Hematopoietic multipotent progenitor cell treated with erythropoietin and hydrocortisone succinate and interleukin-3 and kit ligand, for 8 days (in vitro differentiated cells): ENCODE results near the gene MYLK3.

Source experiments
- DNase-seq: peaks from one replicate; pipeline ENCODE4 v3.0.0-alpha.2; 2015

Gene MYLK3

DNA sequence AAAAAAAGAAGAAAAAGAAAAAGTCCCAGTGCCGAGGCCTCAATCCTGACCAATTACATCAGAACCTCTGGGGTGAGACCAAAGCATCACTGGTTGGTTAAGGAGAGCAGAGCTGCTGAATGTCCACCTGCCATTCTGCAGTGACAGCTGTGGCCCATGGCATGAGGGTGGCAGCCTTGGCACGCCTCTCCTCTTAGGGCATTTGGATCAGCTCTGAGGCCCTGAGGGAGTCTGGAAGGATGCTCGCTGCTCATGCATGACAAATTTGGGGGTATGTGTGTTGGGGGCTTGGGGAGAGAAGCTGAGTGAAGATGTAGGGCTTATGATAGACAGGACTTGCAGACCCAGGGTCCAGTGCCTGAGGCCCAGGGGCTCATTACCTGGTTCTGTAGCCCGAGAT lies 26.3 kb downstream of the MYLK3 start:
- DNase-seq, result no peak

GRCh38 chr16:46720619-46721018 lies 27.5 kb downstream of the MYLK3 start:
- DNase-seq, result no peak

- DNase-seq, result no peak
These were observed 28.6 kb downstream of the MYLK3 start for GRCh38 chr16:46719528-46719927.

GRCh38 chr16:46718214-46718613 lies 29.9 kb downstream of the MYLK3 start:
- no peak for DNase-seq

- no peak for DNase-seq
These were observed 30.5 kb downstream of the MYLK3 start for GRCh38 chr16:46717692-46718091.

- no peak for DNase-seq
These were observed 32.3 kb downstream of the MYLK3 start for GRCh38 chr16:46715769-46716305.

DNA sequence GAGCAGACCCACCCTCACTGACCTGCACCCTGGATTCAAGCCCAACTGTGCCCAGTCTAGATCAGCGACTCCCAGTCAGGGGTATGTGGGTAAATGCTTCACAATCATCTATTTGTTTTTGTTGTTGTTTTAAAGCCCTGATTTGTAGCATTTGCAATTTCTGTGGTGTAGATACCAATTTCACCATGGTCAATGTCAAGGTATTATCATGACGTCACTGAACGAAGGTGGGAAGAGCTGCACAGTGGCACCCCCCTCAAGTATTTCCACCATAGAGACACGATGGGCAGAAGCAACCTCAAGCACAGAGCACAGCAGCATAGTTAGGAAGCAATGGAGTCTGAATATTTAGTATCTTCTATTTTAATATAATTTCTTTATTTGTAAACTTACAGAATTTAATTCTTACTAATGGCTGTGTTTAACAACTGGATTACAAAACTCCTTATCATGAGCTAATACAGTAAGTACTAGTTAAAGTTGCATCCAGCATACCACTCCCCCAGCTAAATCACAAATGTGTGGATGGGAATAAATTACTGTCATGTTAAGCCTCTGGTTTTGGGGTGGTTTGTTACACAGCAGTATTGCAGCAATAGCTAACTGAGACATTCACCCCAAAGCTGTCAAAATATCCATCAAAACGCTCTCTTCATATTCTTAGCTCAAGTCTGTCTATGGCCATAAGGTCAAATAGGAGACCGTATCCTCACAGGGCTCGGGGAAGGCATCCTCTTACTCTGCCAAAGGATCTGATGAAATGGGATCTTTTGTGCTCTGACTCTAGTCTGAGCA lies 33.1 kb downstream of the MYLK3 start:
- DNase-seq, result no peak

DNA sequence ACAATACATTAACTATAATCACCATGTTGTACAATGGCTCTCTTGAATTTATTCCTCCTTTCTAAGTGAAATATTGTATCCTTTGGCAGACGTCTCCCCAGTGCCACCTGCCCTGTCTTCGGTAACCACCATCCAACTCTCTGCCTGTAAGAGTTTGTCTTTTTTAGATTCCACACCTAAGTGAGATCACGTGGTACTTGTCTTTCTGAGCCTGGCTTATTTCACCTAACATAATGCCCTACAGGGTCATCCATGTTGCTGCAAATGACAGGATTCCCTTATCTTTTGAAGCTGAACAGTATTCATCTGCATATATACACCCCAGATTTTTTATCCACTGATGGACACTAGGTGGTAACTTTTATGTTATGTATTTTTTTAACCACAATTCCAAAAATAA lies 34.5 kb downstream of the MYLK3 start:
- no peak for DNase-seq

DNA sequence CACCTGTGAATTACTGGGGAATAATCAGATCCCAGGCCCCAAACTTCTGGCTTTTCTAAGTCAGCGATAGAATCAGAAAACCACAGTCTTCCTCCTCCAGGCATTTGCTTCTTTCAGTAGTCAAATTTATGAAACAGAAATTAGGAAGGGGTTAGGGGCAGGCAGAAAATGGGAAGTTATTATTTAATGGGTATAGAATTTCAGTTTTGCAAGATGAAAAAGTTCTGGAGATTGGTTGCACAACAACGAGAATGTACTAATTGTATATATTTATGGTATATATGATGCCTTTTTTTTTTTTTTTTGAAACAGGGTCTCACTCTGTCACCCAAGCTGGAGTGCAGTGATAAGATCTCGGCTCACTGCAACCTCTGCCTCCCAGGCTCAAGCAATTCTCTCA lies 35.2 kb downstream of the MYLK3 start:
- no peak for DNase-seq

GRCh38 chr16:46711106-46712058 lies 36.8 kb downstream of the MYLK3 start:
- DNase-seq, result no peak

GRCh38 chr16:46709469-46710005 lies 38.6 kb downstream of the MYLK3 start:
- no peak for DNase-seq

DNA sequence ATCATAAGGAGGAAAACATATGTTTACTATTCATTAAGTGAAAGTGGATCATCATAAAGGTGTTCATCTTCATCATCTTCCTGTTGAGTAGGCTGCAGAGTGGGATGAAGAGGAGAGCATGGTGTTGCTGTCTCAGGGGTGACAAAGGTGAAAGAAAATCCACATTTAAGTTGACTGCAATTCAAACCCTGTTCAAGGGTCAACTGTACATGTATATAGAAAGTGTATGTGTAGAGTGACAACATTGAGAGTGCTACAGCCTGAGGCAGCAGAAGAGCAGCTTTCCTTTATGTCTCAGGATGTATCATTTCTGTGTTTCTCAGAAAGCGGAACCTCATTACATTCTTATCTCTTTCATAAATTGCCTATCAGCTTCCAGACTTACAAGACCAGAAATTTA lies 41.5 kb downstream of the MYLK3 start:
- DNase-seq, result no peak

GRCh38 chr16:46702030-46702429 lies 46.1 kb downstream of the MYLK3 start:
- no peak for DNase-seq

DNA sequence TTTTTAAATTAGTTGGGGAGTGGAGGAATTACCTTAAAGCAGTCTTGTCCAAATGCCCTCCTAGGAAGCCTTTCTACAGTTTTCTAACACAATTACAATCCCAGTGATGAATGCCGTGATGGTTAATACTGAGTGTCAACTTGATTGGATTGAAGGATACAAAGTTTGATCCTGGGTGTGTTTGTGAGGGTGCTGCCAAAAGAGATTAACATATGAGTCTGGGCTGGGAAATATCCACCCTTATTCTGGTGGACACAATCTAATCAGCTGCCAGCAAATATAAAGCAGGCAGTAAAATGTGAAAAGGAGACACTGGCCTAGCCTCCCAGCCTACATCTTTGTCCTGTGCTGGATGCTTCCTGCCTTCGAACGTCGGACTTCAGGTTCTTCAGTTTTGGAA lies 46.5 kb downstream of the MYLK3 start:
- peak; percentile 30 for DNase-seq

DNA sequence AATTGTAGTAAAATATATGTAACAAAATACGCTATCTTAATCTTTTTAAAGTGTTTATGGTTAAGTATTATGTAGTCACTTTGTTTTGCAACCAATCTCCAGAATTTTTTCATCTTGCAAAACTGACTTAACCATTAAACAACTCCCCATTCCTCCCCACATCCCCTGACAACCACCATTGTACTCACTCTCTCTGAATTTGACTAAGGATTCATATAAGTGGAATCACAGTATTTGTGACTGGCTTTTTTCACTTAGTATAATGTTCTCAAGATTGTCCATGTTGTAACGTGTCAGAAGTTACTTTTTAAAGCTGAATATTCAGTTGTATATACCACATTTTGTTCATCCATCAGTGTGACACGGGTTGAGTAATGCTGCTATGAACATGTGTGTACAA lies 48.1 kb downstream of the MYLK3 start:
- no peak for DNase-seq

DNA sequence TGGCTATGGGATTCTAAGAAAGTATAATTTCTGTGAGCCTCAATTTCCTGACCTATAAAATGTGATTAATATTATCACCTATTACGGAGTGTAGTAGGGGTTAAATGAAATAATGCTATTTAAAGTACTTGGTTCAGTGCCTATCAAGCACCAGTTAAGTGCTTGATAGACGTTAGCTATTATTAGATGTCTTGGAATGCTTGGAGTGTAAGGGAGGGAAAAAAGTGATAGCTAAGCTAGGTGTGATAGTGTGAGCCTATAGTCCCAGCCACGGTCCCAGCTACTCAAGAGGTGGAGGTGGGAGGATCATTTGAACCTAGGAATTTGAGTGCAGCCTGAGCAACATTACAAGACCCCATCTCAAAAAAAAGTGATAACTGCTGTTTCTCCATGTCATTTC lies 51.2 kb downstream of the MYLK3 start:
- no peak for DNase-seq

DNA sequence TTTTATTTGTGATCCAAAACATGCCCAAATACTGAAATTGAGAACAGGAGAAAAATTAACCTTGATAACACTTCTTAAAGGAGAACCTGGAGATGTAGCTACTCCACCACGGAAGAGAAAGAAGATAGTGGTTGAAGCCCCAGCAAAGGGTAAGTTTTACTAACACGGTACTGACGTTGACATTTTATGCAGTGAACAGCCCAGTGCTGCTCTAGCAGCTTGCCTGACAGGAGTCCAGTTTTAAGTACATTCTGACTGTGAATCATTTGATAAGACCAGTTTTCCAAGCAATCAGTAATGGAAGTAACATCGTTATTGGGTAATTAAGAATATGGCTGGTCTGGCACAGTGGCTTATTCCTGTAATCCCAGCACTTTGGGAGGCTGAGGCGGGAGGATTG lies 52.2 kb downstream of the MYLK3 start:
- DNase-seq, result no peak

DNA sequence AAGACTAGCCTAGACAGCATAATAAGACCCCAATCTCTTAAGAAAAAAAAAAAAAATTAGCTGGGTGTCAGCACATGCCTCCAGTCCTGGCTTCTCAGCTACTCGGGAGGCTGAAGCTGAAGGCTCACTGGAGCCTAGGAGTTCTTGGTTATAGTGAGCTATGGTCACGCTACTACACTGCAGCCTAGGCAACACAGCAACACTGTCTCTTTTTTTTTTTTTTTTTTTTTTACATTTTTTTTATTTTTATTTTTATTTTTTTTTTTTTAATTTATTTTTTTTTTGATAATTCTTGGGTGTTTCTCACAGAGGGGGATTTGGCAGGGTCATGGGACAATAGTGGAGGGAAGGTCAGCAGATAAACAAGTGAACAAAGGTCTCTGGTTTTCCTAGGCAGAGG lies 54.5 kb downstream of the MYLK3 start:
- DNase-seq, result no peak

DNA sequence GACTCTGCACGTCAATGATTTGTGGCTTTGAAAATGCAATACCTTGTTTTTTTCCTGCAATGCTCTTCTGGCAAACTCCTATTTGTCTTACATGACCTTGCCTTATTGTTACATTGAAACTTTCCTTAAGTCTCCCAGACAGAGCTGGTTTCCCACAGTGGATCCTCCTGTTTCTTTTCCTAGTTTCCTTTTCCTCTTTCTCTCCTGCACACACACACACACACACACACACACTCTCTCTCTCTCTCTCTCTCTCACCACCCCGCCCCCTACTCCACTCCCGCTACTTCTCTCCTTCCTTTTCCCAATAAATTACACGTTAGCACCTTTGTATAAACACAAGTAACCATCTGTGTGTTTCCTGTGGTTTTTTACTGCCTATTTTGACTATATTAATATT lies 56.4 kb downstream of the MYLK3 start:
- DNase-seq, result no peak

DNA sequence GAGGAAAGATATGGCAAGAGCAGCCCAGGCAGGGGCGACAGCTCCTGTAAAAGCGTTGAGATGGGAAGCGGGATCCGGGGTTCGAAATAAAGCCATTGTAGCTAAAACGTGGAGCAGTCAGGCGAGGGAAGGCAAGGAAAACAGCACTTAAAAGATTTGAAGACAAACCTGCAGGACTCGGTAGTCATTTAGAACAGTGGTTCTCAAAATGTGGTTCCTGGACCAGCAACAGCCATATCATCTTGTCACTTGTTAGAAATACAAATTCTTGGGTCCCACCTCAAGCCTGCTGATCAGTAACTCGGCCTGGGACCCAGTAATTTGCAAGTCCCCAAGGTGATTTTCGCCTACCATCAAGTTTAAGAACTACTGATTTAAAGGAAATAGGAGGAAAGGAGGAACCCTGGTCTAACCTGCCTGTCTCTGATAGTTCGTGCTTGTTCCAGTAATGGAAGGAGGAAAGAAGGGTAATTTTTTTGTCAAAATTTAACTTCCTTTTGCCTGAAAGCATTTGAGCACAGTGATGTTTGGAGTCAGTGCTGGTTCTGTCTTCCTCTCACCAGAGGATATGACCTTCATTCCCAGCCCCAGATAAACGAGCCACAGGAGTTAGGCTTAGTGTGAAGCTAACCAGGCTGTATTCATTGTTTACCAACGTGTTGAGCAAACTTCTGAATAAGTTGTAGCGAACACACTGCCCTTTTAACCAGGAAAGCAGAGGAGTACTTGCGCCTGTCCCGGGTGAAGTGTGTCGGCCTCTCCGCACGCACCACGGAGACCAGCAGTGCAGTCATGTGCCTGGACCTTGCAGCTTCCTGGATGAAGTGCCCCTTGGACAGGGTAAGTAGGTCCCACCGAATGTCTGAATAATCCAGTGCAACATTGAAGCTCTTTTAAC lies 57.6 kb downstream of the MYLK3 start:
- DNase-seq, result no peak

GRCh38 chr16:46689365-46690280 lies 58.5 kb downstream of the MYLK3 start, which contains the start of gene ORC6:
Gene ORC6 (plus strand): TSS chr16:46689659. CDS start chr16:46689706, 47 bp downstream.
- peak; percentile 97 for DNase-seq
